ENCODE results near the gene PCNX2. TPM values are rescaled to one million over a fixed set of nuclear protein-coding genes. Genes with fewer than 3 reads are reported as not detected.

PCNX2 gene
- total RNA-seq, 2 donors from 2014 or later: 8.1 to 9.0 TPM

GRCh38 chr1:233338102-233338501 lies 42.6 kb upstream of the PCNX2 start:
- no peak overlapping the region for H3K27ac ChIP-seq
- H3K27me3 ChIP-seq: no peaks in the 10 kb centered on the region
- no peaks in the 10 kb centered on the region for H3K4me1 ChIP-seq

GRCh38 chr1:233337505-233337904 lies 42.0 kb upstream of the PCNX2 start:
- DNase-seq (ENCODE audit: low spot score): no peak
- Histone ChIP-seq H3K27ac (no peak overlapping the region), H3K27me3 (no peaks in the 10 kb centered on the region), H3K4me3 (no peak overlapping the region), H3K9me3 (no peaks in the 10 kb centered on the region), H3K4me1 (no peaks in the 10 kb centered on the region), H3K36me3 (no peaks in the 10 kb centered on the region)
- no peak for TF ChIP-seq CTCF (IDR thresholded peaks at IDR 0.05)

More at GRCh38 chr1:233338102-233338501, 42.6 kb upstream of the PCNX2 start:
- DNase-seq (ENCODE audit: low spot score): no peak
- H3K9me3 ChIP-seq: no peaks in the 10 kb centered on the region
- H3K36me3 ChIP-seq: no peaks in the 10 kb centered on the region
- no peak for TF ChIP-seq CTCF (IDR thresholded peaks at IDR 0.05)
- no peak overlapping the region for H3K4me3 ChIP-seq

GRCh38 chr1:233336554-233337456 lies 41.3 kb upstream of the PCNX2 start:
- H3K9me3 ChIP-seq: no peaks in the 10 kb centered on the region
- no peaks in the 10 kb centered on the region for H3K36me3 ChIP-seq
- no peak overlapping the region for H3K27ac ChIP-seq
- H3K4me3 ChIP-seq: no peak overlapping the region
- no peak for TF ChIP-seq CTCF (IDR thresholded peaks at IDR 0.05)
- DNase-seq (ENCODE audit: low spot score): no peak
- no peaks in the 10 kb centered on the region for H3K4me1 ChIP-seq
- no peaks in the 10 kb centered on the region for H3K27me3 ChIP-seq

GRCh38 chr1:233334092-233334491 lies 38.6 kb upstream of the PCNX2 start:
- Histone ChIP-seq H3K9me3 (no peaks in the 10 kb centered on the region), H3K27ac (no peak overlapping the region), H3K36me3 (no peaks in the 10 kb centered on the region), H3K4me1 (no peaks in the 10 kb centered on the region), H3K27me3 (no peaks in the 10 kb centered on the region), H3K4me3 (no peak overlapping the region)
- TF ChIP-seq CTCF (IDR thresholded peaks at IDR 0.05): no peak
- DNase-seq (ENCODE audit: low spot score): no peak

GRCh38 chr1:233333086-233333485 lies 37.6 kb upstream of the PCNX2 start:
- no peak overlapping the region for H3K27ac ChIP-seq
- H3K27me3 ChIP-seq: no peaks in the 10 kb centered on the region
- H3K36me3 ChIP-seq: no peaks in the 10 kb centered on the region
- DNase-seq (ENCODE audit: low spot score): no peak
- peaks cover 0 to 10% of the 10 kb centered on the region in 2 donors for H3K4me1 ChIP-seq
- H3K4me3 ChIP-seq: no peak overlapping the region
- no peak for TF ChIP-seq CTCF (IDR thresholded peaks at IDR 0.05)
- no peaks in the 10 kb centered on the region for H3K9me3 ChIP-seq

Measured in right atrium auricular region (tissue), 2 donors.